NCI-H128 (cell line): ENCODE data around the gene ZNF555.
"Not testable (repeated sequence)": the region's sequence is repeated elsewhere in the genome, so short reads cannot be mapped to it uniquely, and the experiment has no call there.

ENCODE experiments used
- DNase-seq: peaks from one replicate; lab custom pipeline; 2025; ENCODE audit not compliant: unreplicated experiment; lab: John Stamatoyannopoulos, UW

The ZNF555 gene

DNA sequence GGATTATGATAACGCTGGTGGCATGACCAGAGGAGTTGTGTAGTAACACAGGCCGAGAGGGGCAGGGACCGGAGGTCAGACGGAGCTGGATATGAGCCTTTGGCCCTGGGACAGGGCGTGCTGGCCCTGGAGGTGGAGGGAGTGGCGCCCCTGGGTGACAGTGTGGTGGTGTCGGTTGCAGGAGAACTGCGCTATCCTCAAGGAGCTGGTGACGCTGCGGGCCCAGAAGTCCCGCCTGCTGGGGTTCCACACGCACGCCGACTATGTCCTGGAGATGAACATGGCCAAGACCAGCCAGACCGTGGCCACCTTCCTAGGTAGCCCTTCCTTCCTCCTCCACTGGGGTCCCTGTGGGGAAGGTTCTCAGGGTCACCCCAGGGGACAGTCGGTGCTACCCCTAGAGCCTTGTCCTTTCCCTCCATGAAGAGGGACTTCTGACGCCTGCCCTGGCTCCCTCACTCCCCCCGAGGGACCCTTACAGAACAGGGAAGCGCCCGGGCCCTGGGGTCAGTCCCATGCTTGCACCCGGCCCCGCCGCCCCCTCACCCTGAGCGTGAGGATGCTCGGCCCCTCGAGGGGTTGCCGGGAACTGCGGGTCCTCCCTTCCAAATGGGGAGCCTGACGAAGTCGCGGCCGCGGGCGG lies 34.4 kb upstream of the ZNF555 start:
- no peak for DNase-seq

DNA sequence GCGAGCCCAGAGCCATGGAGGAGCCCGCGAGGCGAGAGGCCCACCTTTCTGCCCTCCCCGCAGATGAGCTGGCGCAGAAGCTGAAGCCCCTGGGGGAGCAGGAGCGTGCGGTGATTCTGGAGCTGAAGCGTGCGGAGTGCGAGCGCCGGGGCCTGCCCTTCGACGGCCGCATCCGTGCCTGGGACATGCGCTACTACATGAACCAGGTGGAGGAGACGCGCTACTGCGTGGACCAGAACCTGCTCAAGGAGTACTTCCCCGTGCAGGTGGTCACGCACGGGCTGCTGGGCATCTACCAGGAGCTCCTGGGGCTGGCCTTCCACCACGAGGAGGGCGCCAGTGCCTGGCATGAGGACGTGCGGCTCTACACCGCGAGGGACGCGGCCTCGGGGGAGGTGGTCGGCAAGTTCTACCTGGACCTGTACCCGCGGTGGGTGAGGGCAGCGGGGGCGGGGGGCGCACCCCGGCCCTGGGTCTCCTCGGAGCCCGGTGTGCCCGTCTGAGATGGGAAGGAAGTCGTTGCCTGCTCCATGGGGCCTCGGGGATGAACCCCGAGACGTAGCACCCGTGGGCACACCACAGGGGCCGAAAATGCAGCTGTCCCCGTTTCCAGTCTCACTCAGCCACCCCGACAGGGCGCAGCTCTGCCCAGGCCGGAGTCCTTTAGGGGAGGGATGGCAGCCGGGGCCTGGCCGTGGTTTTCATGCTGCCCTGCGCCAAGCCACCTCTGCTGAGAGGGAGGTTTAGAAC lies 33.7 kb upstream of the ZNF555 start:
- no peak for DNase-seq

DNA sequence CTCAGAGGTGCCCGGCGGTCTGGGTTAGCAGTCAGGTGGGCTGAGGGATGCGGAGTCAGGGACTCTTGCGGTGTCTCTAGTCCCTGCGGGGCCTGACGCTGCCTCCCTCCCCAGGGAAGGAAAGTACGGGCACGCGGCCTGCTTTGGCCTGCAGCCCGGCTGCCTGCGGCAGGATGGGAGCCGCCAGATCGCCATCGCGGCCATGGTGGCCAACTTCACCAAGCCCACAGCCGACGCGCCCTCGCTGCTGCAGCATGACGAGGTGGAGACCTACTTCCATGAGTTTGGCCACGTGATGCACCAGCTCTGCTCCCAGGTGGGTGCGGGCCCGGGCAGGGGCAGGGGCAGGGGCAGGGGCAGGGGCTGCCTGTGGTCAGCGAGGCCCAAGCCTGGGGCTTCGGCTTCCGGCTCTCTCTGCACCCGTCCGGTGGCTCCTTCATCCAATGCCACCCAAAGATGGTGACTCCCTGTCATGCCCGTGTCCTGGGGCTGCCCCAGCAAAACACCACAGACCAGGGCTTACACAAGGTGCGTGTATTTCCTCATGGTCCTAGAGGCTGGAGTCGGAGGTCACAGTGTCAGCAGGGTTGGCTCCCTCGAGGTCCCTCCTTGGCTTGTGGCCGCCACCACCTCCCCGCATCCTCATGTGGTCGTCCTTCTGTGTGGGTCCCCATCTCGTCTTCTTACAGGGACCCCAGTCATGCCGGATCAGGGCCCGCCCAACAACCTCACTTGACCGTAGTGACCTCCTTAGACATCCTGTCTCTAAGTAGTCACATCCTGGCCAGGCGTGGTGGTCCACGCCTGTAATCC lies 32.9 kb upstream of the ZNF555 start:
- no peak for DNase-seq

DNA sequence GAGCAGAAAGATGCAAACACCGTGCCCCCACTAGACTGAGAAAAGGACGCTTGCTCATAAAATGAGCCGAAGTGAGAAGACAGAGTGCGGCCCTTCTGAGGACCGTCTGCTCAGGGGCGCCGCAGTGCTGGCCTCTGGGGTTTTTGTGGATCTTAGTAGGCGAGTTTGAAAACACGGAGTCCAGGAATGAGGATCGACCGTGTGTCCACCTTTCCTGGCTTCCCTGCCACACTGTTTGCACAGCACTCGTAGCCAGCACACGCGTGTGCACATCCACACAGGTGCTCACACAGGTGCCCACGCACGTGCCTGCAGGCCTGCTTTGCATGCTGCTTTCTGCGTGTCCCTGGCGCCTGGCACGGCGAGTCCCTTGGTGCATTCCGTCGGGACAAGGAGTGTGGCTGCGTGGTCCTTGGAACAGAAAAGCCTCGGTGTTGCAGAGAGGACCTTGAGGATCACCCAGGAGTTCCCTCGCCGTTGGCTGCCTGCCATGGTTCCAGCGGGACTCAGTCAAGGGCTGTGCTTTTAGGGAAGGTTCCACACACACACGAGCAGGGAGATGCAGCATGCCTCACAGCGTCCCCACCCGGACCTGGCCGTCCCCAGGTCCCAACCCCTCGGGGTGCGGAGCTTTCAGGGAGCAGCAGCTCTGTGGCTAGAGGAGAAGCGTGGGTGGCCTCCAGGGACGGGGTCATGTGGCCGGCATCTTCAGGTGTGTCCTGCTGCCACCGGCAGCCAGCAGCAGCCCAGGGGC lies 31.7 kb upstream of the ZNF555 start:
- DNase-seq: no peak

DNA sequence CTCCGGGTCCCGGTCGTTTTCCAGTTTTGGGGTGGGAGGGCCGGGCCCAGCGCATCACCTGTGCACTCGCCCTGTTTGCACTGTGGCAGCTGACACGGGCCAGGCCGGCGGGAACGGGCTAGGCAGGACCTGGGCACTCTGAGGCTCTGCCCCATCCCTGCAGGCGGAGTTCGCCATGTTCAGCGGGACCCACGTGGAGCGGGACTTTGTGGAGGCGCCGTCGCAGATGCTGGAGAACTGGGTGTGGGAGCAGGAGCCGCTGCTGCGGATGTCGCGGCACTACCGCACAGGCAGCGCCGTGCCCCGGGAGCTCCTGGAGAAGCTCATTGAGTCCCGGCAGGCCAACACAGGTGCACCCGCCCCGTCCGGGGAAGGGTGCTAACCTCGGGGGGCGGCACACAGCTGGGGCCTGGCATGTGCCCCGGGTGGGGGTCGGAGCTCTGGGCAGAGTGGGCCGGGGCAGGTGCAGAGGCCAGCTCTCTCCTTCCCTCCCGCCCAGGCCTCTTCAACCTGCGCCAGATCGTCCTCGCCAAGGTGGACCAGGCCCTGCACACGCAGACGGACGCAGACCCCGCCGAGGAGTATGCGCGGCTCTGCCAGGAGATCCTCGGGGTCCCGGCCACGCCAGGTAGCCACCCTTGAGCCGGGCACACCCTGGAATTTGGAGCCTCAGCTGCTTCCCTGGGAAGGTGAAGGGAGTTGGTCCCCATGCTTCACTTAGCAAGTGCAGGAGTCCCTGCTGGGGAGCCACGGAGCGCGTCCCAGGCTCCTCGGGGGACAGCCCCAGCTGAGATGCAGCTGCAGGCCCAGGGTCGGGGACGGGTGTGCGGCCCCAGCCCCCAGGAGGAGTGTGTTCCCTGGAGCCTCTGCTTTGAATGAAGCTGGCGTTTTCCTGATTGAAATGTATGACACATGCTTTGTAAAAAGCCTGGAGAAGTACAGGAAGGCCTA lies 30.9 kb upstream of the ZNF555 start:
- no peak for DNase-seq

DNA sequence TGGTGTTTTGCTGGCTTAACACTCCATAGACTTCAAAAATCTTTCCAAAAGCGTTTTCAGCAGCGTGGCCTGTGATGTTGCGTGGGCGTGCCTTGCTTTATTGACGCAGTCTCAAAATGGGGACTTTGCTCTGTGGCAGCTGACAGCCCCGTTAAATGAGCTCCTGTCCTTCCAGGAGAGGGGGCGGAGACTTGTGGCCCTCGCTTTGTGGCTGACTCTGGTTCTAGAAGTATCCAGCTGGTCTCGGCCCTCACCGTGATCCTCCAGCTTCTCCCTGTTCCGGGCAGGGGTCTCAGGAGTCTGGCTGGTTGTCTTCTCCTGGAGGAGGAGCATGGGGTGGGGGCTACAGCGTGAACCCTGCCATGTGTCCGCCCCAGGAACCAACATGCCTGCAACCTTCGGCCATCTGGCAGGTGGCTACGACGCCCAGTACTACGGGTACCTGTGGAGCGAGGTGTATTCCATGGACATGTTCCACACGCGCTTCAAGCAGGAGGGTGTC lies 30.0 kb upstream of the ZNF555 start:
- no peak for DNase-seq

DNA sequence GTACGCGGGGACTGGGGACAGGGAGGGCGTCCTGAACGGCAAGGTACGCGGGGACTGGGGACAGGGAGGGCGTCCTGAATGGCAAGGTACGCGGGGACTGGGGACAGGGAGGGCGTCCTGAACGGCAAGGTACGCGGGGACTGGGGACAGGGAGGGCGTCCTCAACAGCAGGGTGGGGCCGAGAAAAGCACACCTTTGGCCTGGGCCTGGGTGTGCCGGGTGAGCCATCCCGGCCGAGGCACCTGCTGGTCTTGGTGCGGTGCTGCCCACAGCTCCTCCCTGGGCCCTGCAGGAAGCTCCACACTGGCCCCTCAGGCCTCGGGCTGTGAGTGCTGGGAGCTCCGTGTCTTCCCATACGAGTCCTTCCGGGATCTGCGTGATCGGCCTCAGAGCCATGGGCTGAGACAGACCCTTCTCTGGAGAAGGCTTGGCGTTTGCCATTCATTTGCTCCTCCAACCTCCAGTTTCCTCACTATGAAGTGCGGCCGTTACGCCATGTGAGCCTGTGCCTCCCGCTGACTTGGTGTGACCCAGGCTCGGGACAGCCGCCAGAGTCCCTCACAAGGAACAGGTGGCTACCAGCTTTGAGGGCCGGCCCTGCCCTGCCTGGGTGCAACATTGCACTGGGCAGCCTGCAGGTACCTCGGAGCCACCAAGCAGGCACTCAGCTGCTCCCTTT lies 29.4 kb upstream of the ZNF555 start:
- DNase-seq: no peak

DNA sequence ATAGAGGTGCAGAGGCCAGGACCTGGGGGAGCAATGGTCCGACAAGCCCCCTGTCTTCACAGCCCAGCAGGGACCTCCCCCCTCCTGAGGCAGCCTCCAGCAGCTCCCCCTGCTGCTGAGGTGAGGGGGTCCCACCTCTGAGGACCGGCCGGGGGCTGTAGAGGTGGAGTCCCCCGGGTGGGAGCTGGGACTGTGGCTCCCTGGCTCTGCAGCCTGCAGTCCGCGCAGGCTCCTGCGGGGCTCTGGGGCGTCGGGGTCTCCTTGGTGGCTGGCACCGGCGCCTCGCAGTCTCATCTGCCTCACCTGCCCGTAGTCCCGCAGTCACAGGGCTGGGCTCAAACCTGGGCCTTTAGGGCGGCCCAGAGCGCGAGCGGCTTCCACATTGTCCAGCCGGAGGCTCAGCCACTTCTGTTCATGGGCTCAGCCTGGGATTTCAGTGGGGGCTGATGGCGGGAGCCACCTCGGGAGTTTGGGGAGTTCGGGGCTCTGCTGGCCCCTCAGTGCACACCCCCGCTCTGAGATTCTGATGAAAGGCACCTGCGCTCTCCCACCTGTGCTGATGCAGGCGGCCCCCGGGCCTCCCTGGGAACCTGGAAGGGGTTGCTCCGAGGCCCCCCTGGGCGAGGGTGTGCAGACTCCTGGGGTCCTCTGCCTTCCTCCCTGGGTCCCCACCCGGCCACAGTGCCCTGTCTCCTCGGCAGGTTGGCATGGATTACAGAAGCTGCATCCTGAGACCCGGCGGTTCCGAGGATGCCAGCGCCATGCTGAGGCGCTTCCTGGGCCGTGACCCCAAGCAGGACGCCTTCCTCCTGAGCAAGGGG lies 28.7 kb upstream of the ZNF555 start:
- no peak for DNase-seq

DNA sequence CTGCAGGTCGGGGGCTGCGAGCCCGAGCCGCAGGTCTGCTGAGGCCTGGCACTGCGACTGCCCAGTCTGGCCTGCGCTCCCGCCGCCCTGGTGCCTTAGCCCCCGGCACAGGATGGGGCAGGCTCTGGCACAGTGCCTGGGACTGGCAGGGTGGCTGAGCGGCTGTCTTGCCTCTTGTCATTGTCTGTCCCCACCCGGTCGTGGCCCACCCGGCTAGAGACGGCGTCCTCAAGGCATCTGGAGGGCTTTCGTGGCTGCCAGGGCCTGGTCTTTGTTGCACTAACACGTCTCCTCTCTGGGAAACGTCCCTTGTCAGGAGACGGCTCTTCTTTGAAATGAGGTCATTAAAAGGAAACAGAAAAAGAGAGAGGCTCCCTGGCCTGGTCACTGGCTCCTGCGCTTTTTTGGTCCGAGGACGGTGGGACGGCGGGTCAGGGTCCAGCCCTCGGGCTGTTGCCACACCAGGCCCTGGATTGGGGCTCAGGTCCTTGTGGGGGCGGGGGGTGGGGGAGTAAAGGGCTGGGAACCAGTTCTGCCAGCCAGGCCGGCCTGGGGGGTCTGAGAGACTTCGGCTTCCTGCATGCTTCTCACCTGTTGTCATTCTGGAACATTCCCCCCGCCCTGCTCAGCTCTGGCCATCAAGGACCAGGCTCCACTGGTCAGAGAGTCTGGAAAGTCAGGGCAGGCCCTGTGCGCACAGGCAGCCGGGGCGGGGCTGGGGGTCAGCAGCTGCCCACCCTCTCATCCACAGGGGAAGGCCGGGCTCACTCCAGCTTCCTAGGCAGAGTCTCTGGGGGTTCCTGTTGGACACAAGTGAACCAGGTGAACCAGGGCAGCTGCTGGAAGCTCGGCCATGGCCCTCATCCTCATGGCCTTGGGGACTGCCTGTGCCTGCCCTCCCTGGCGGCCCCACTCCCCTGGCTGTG lies 27.8 kb upstream of the ZNF555 start:
- no peak for DNase-seq

DNA sequence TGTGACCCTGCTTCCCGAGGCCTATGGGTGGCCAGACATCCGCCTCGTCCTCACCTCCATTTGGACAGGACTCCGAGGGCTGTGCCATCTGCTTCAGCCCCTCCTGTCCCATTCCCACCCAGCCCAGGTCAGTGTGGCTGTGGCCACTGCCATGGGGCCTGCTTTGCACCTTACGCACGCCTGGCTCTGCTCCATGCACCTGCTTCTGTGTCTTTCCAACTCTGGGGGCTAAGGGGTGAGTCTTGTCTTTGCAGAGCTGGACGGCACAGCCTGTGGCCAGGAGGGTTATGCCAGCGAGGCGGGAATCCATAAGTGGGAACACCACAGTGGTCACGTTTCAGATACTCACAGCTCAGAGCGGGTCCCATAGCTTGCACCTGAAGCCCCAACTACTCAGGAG lies 26.8 kb upstream of the ZNF555 start:
- DNase-seq: no peak

DNA sequence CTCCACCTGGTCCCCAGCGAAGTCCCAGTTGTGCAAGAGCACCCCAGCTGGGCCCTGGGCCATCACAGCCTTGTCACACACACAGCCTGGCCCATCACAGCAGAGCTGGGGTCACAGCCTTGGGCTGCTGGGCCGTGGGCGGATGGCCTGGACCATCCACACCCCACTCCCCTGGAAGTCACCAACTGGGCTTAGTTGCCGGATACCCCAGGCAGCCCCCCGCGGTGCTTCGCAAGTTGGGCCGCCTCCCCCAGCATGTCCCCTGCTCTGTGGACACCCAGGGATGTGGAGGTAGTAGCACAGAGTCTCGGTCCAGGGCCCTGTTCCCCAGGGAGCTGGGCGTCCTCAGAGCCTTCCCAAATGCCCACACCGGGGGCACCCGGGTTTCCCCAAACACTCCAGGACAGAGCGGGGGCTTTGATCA lies 26.1 kb upstream of the ZNF555 start:
- no peak for DNase-seq

DNA sequence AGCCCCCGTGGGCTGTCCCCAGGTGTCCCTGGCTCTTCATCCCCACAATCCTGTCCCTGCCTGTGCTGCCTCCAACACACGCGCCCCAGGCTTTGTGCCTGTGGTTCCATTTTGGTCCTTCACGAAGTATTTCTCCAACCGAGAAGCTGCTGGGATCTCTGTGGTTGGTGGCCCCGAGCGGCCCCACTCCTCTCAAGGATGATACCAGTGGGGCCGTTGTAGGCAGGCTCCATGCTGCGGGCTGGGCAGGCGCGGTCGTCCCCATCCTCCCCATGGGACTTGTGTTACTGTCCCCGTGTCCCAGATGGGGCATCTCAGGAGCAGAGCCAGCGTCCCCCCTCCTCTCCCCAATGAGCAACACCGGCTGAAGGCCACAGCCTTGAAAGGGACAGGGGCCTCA lies 25.4 kb upstream of the ZNF555 start:
- no peak for DNase-seq

DNA sequence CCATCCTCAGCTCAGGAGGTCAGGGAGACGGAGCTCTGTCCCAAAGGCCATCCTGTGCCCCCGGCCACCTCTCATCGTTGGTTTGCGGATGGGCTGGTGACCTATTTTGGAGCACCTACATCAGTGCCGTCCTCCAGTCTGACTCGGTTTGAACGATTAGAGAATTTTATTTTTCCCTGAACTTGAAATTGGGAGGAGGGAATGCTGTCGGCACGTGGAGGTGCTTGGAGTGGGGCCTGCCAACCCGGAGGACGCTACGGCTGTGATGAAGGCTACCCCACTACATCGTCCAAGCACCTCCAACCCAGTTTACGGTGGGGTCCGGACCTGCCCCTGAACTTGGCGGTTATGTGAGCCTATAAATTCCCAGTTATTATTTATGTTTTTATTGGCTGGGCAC lies 24.6 kb upstream of the ZNF555 start:
- DNase-seq: no peak

DNA sequence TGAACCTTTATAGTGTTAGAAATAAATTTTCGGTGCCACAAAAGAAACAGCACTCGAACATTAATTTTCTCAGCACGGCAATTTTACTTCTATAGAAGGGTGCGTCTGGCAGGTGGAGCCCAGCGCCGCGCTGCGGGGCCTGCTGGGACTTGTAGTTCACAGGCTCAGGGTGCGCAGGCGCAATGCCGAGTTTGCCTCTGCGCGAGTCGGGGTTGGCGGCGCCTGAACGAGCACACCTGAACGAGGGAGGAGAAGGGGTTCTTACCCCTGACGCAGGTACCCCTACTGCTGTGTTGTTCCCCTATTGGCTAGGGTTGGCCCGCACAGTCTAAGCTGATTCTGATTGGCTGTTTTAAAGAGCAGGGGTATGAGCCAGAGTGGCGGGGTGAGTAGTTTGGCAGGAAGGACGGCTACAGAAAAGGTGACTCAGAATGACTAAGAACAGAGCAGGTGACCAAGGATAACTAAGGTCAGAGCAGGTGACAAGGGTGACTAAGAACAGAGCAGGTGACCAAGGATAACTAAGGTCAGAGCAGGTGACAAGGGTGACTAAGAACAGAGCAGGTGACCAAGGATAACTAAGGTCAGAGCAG lies 23.9 kb upstream of the ZNF555 start:
- DNase-seq: not testable (repeated sequence)

DNA sequence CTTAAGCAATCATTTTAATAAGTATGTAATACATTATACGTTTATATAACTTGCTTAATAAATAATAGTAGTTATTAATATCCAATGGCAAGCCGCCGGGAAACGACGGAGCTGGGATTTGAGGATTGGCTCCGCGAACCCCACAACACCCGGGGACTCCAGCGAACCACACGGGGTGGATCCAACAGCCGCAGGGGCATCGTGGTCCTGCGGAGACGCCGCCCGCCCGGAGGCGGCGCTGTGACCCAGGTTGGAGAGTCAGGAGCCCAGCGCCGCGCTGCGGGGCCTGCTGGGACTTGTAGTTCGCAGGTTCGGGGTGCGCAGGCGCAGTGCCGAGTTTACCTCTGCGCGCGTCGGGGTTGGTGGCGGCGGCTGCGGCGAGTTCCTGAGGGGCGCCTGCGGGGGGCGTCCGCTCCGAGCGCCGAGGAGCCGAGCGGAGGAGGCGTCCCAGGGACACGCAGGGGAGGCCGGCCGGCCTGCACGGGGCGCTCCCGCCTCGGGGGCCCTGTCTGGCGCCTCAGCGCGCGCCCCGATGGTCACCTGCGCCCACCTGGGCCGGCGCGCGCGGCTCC lies 21.6 kb upstream of the ZNF555 start, which contains the start of gene ZNF554:
Gene ZNF554, plus strand, starts transcription at position 329 of the 572 bp plus-strand sequence. Its CDS starts 204 bp downstream, at position 533.
- DNase-seq: peak; percentile 92

DNA sequence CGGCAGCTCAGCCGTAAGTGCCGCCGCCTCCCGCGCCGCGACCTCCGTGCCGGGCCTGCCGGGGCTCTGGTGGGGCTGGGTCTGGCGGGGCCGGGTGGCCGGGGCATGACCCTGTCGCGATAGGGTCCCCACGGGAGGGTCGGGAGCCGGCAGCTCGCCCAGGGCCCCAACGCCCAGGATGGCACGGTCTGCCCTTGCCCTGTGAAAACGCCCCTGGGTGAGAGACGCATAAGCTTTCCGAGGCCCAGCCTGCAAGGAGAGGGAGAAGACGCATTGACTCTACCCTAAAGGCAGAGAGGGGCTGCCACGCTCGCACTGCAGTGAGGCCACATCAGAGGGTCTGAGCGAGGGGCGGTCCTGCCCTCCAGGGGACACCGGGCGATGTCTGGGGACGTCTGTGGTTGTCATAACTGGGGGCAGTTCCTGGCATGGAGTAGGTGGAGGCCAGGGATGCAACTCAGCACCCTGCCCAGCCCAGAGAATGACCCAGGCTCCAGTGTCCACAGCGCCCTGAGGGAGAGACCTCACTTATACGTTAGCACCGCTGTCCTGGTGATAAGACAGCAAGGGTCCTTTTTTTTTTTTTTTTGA lies 21.1 kb upstream of the ZNF555 start:
- no peak for DNase-seq
